ENCODE data around the gene ATP1A4.

The ATP1A4 gene

GRCh38 chr1:160227561-160227960, 76.2 kb downstream of the ATP1A4 start:
- Mint-ChIP-seq H3K27me3 (ENCODE audit: low read depth) (no peaks in the 10 kb centered on the region), H3K4me3 (no peak overlapping the region), H3K36me3 (ENCODE audit: low read depth) (peaks cover 60% of the 10 kb centered on the region), H3K4me1 (no peaks in the 10 kb centered on the region), H3K27ac (no peak overlapping the region), H3K9me3 (no peaks in the 10 kb centered on the region)
- no peak for TF ChIP-seq CTCF (IDR thresholded peaks at IDR 0.05; ENCODE audit: unreplicated experiment in 3 of 3)

- Mint-ChIP-seq H3K36me3 (ENCODE audit: low read depth) (peaks cover 57% of the 10 kb centered on the region), H3K27me3 (ENCODE audit: low read depth) (no peaks in the 10 kb centered on the region), H3K27ac (no peak overlapping the region), H3K4me3 (no peak overlapping the region), H3K9me3 (no peaks in the 10 kb centered on the region), H3K4me1 (no peaks in the 10 kb centered on the region)
- no peak for TF ChIP-seq CTCF (IDR thresholded peaks at IDR 0.05; ENCODE audit: unreplicated experiment in 3 of 3)
These were observed 77.0 kb downstream of the ATP1A4 start for GRCh38 chr1:160228431-160228830.

- Mint-ChIP-seq H3K27me3 (ENCODE audit: low read depth) (no peaks in the 10 kb centered on the region), H3K9me3 (no peaks in the 10 kb centered on the region), H3K36me3 (ENCODE audit: low read depth) (peaks cover 73% of the 10 kb centered on the region), H3K27ac (no peak overlapping the region), H3K4me3 (no peak overlapping the region), H3K4me1 (no peaks in the 10 kb centered on the region)
- TF ChIP-seq CTCF (IDR thresholded peaks at IDR 0.05; ENCODE audit: unreplicated experiment in 3 of 3): no peak
These were observed 81.5 kb downstream of the ATP1A4 start for GRCh38 chr1:160232911-160233310.

Data from nephron (organoid).